Measurements from ENCODE around the gene BLOC1S3.

The BLOC1S3 gene

GRCh38 chr19:45218911-45219743 lies 40.5 kb downstream of the BLOC1S3 start:
- TF ChIP-seq TAF1 (IDR thresholded peaks at IDR 0.05; ENCODE audit: borderline replicate concordance, insufficient read depth, low read length) = no peak
- no peak for TF ChIP-seq SIN3A (IDR thresholded peaks at IDR 0.05; ENCODE audit: borderline replicate concordance, insufficient read depth, low read length)
- no peak for TF ChIP-seq FOXP2 (optimal IDR thresholded peaks at IDR 0.05; ENCODE audit: borderline replicate concordance, extremely low read depth, extremely low read length, insufficient read depth)
- no peak for TF ChIP-seq POLR2AphosphoS5 (IDR thresholded peaks at IDR 0.05; ENCODE audit: low read depth, low read length)

DNA sequence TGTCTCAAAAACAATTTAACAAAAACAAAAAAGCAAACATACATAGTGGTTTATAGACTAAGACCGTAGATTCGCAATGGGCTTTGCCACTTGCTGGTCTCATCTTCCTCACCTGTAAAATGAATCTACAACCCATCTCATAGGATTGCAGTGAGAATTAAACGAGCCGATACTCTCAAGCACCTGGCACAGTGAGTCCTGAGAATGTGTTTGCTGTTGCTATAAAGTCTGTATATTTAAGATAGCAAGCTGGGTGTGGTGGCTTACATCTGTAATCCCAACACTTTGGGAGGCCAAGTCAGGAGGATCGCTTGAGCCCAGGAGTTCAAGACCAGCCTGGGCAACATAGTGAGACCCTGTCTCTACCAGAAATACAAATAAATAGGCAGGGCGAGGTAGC lies 44.1 kb downstream of the BLOC1S3 start:
- no peak for TF ChIP-seq FOXP2 (optimal IDR thresholded peaks at IDR 0.05; ENCODE audit: borderline replicate concordance, extremely low read depth, extremely low read length, insufficient read depth)
- no peak for TF ChIP-seq TAF1 (IDR thresholded peaks at IDR 0.05; ENCODE audit: borderline replicate concordance, insufficient read depth, low read length)
- TF ChIP-seq REST (IDR thresholded peaks at IDR 0.05; ENCODE audit: insufficient read depth in 1 of 2, low read depth in 2 of 2, low read length in 2 of 2) = no peak
- TF ChIP-seq POLR2AphosphoS5 (IDR thresholded peaks at IDR 0.05; ENCODE audit: low read depth, low read length) = no peak
- no peak for TF ChIP-seq SIN3A (IDR thresholded peaks at IDR 0.05; ENCODE audit: borderline replicate concordance, insufficient read depth, low read length)

GRCh38 chr19:45223879-45224278 lies 45.3 kb downstream of the BLOC1S3 start:
- no peak for TF ChIP-seq TAF1 (IDR thresholded peaks at IDR 0.05; ENCODE audit: borderline replicate concordance, insufficient read depth, low read length)
- no peak for TF ChIP-seq REST (IDR thresholded peaks at IDR 0.05; ENCODE audit: insufficient read depth in 1 of 2, low read depth in 2 of 2, low read length in 2 of 2)
- TF ChIP-seq SIN3A (IDR thresholded peaks at IDR 0.05; ENCODE audit: borderline replicate concordance, insufficient read depth, low read length) = no peak
- TF ChIP-seq FOXP2 (optimal IDR thresholded peaks at IDR 0.05; ENCODE audit: borderline replicate concordance, extremely low read depth, extremely low read length, insufficient read depth) = no peak
- no peak for TF ChIP-seq POLR2AphosphoS5 (IDR thresholded peaks at IDR 0.05; ENCODE audit: low read depth, low read length)

- no peak for TF ChIP-seq POLR2AphosphoS5 (IDR thresholded peaks at IDR 0.05; ENCODE audit: low read depth, low read length)
- no peak for TF ChIP-seq REST (IDR thresholded peaks at IDR 0.05; ENCODE audit: insufficient read depth in 1 of 2, low read depth in 2 of 2, low read length in 2 of 2)
- TF ChIP-seq SIN3A (IDR thresholded peaks at IDR 0.05; ENCODE audit: borderline replicate concordance, insufficient read depth, low read length) = no peak
- TF ChIP-seq TAF1 (IDR thresholded peaks at IDR 0.05; ENCODE audit: borderline replicate concordance, insufficient read depth, low read length) = no peak
- no peak for TF ChIP-seq FOXP2 (optimal IDR thresholded peaks at IDR 0.05; ENCODE audit: borderline replicate concordance, extremely low read depth, extremely low read length, insufficient read depth)
These were observed 46.1 kb downstream of the BLOC1S3 start for GRCh38 chr19:45224645-45225044.
